ENCODE results near the gene TASP1.
"Not testable (repeated sequence)": the region's sequence is repeated elsewhere in the genome, so short reads cannot be mapped to it uniquely, and the experiment has no call there.

Gene TASP1, protein sequence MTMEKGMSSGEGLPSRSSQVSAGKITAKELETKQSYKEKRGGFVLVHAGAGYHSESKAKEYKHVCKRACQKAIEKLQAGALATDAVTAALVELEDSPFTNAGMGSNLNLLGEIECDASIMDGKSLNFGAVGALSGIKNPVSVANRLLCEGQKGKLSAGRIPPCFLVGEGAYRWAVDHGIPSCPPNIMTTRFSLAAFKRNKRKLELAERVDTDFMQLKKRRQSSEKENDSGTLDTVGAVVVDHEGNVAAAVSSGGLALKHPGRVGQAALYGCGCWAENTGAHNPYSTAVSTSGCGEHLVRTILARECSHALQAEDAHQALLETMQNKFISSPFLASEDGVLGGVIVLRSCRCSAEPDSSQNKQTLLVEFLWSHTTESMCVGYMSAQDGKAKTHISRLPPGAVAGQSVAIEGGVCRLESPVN

DNA sequence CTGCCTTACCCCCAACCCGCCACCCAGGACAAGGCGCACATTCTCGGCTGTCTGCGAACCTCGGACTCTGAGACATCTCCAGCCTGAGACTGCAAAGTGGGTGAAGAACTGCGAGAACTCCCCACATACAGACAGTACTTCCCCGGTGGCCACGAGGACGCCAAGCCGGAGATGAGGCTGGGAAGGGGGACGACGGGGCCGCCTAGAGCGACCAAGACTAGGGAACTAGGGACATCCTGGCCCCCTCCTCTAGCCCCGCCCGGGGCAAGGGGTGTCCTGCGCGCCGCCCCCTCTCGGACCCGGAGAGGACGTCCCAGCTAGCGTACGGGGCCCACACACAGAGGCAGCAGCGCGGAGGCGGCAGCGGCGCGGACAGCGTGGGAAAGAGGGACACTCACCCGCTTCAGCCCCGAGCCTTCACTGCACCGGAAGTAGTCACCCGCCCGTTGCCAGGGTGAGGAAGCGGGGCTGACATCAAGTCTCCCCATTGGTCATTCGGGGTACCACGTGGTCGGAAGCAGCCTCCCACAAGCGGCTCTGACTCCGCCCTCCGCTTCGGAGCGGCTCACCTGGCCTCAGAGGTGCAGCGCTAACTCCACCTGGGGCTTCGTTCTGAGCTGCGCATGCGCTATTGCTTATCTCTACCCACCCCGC lies at the start of gene TASP1:
TASP1 (minus strand) TSS at position 437 of the 654 bp plus-strand sequence. CDS start 8,854 bp downstream, outside the sequence.
- peak; percentile 93 for DNase-seq (ENCODE audit: low read depth)

DNA sequence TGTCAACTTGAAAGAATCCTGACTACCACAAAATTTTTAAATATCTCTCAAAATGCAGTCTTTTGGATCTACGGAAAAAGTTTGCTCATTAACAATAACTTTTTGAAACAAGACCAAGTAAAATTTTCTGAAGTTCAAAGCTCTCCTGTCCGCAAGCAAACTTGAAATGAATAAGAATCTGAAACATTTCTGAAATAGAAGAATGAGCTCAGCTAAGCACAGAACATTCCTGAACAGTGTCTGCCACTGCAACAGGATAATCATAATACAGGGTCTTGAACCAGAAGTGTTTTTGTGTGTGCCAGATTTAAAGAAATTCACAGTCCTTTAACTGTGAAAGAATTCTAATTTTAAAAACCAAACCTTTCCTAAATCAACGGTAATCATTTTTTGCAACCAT lies 49.1 kb upstream of the TASP1 start:
- no peak for DNase-seq (ENCODE audit: low read depth)

DNA sequence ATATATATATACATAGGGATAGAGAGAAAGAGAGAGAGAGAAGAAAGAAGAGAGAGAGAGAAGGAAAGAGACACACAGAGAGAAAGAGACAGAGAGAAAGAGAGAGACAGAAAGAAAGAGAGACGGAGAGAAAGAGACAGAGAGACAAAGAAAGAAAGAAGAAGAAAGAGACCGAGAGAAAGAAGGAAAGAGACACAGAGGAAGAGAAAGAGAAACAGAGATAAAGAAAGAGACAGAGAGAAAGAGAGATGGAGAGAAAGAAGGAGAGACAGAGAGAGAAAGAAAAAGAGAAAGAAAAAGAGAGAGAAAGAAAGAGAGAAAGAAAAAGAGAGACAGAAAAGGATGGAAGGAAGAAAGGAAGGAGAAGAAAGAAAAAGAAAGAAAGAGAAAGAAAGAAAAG lies 46.9 kb upstream of the TASP1 start:
- no peak for DNase-seq (ENCODE audit: low read depth)

DNA sequence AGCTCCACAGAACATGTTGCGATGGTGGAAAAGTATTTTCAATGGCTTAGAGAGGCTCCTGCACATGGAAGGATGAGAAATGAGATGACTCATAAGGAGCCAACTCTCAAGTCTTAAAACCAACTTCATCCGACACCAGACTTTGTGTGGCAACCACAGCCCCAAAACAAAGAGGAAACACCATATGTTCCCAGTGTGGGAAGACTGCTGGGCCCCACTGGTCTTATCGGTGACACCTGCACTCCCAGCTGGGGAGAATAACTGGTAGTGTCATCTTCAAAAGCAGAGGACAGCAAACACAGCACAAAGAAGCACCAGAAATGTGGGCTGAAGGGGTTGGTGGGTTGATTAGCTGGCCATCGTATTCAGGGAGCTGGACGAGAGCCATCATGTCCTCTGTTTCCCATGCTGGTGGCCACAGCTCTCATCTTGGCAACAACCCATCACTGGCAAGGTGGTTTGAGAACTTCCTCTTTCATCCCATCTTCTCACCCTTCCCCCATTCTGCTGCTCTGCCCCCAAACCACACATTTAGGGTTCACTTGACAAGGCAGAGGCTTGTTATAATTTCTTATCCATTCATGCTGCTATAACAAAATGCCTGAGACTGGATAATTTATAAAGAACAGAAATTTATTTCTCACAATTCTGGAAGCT lies 46.0 kb upstream of the TASP1 start:
- DNase-seq (ENCODE audit: low read depth) = no peak

DNA sequence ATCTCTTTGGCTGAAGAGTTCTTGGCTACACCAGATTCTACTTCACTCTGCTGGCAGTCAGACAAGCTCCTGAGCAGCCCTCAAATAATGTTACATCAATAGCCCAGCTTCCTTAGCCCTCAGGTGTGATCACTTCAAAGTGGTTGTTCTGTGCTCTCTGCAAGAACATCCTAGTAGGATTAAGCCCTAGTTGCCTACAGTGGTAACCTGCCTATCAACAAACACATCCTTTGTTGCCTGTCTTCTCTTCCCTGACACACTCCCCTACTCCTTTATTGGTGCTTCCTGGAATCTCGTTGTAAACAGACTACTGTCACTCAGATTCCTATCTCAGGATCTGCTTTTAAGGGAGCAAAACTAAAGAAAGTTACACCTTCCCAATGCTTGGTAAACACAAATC lies 45.1 kb upstream of the TASP1 start:
- no peak for DNase-seq (ENCODE audit: low read depth)

DNA sequence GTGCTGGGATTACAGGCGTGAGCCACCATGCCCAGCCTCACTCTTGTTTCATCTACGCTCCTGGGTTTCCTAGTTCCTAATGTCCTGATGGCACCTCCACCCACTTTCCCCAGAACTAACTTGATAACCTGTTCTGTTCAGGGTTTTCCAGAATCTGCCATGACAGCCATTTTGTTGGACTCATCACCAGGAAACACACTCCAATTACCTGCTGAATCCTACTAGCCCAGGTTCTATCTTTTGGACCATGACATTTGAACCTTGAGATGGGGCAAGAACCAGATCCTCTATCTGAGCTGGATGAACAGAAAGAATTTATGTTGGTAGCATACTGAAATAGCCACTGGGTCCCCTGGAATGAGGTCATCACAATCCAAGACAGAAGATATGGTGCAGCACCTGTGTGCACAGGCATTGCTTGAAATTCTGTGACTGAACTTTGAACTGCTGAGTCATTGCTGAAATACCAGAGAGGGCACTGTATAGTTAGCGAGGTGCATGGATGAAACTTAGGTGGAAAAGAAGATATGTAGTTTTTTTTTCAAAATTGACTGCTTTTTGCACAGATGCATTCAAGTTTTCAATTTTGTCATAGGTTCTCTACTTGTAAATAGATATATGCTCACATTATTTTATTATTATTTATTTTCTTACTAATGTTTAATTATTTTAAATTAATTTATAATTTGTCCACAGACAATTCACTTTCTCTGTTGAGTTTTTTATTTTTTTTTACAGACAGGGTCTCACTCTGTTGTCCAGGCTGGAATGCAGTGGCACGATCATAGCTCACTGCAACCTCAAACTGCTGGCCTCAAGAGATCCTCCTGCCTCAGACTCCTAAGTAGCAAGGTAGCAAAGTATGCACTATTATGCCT lies 42.8 kb upstream of the TASP1 start:
- no peak for DNase-seq (ENCODE audit: low read depth)

DNA sequence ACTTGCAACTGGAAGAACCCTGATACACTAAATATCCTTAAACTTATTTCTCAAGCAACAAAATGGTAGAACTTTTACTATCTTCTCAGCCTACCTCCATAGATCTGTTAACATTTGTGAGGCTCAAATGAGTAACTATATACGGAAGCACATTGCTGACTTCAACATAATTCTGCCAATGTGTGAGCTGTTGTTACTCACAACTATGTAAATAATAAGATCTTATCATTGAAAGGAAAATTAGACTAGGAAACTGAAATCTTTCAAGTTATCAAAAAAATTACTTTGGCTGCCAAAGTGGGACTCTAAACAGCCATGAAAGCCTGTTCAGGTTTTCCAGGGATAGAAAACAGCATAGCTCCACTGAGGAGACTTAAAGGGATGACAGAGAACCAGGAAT lies 40.2 kb upstream of the TASP1 start:
- no peak for DNase-seq (ENCODE audit: low read depth)

DNA sequence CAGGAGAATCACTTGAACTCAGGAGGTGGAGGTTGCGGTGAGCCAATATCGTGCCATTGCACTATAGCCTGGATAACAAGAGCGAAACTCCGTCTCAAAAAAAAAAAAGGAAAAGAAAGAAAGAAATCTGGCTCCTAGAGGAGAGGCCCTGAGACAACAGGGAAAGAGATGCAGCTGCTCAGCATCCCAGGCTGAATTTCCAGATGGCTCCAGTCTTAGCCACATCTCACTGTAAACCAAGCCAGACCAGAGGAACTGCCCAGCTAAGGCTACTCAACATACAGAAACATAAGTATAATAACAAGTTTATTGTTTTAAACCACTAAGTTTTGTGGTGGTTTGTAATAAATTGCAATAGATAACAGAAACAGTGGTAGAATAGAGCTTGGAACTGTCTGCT lies 38.5 kb upstream of the TASP1 start:
- DNase-seq (ENCODE audit: low read depth) = no peak

DNA sequence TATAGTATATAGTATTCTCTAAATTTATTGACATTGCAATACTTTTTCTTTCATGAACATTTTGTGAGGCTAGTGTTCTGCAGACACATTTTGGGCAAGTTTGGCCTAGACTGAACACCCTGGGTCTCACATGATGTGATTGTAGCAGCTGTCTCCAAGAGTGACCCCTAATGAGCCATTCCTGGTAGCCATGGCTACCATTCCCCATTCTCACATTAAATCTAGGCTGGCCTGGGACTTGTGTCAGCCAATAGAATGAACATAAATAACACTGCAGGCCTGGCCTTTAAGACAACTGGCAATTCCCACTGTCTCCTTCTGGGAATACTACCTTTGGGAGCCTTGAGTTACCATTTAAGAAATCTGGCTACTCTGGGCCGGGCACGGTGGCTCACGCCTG lies 38.0 kb upstream of the TASP1 start:
- no peak for DNase-seq (ENCODE audit: low read depth)

DNA sequence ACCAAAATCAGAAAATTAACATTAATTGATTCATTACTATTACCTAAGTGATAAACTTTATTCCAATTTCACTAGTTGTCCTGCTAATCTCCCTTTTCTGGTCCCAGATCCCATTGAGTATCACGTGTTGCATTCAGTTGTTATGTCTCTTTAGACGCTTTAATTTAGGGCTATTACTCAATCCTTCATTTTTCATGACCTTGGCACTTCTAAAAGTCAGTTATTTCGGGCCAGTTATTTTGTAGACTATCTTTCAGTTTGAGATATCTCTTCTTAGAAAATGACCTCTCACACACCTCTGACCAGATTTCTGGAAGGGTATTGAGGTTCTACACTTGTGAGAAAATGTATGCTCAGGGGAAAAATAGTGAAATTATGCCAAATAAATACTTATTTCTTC lies 34.0 kb upstream of the TASP1 start:
- no peak for DNase-seq (ENCODE audit: low read depth)

DNA sequence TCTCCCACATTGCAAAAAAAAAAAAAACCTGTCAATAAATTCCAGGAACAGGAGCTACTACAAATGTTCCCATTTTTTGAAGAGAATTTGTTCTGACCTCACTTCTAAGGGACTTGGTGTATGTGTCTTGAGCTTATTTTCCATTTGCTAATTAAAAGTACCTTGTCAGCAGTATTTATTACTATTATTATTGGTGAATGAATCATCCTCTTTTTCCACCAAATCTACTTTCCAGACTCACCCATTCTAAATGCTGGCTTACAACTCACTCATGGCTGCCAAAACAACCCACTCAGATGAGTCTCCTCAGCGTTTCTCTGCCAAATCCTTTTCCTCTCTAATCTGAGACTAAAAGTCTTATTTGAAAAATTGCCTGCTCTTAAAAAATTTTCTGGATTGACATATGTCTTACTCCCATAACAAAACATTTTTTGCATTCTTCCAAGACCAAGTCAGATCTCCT lies 33.2 kb upstream of the TASP1 start:
- no peak for DNase-seq (ENCODE audit: low read depth)

DNA sequence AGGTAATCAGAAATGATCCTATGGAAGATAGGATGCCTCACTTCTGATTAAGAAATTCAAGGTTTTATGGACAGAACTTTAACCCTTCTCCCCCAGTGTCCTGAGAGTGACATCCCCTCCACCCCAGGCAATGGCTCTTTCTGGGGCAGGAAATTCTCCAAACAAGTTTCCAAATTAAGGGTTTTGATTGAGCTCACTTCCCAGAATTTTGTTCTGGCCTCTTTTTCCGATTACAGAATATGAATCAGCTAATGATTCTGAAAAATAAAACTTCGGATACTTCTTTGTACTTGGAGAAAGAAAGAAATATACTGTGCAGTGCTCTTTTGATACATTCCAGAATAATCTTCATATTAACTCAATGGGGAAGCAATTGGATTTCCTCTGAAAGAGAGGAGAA lies 32.8 kb upstream of the TASP1 start:
- no peak for DNase-seq (ENCODE audit: low read depth)

DNA sequence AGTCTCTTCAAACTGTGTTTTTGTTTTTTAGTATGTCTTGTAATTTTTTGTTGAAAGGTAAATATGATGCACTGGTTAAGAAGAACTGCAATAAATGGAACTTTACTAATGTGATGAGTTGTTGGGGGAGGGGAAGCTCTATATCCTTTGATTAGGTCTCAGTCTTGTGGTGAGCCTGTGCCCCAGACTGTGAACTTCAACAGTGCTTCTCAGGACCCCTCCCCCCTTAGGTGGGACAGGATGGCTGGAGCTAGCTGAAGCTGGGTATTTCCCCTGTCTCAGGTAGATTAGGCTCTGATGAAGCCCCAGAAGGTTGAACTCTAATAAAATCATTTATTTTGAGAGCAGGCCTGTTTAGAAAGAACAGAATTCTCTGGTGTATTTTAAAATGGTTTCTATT lies 31.4 kb upstream of the TASP1 start:
- DNase-seq (ENCODE audit: low read depth) = no peak

DNA sequence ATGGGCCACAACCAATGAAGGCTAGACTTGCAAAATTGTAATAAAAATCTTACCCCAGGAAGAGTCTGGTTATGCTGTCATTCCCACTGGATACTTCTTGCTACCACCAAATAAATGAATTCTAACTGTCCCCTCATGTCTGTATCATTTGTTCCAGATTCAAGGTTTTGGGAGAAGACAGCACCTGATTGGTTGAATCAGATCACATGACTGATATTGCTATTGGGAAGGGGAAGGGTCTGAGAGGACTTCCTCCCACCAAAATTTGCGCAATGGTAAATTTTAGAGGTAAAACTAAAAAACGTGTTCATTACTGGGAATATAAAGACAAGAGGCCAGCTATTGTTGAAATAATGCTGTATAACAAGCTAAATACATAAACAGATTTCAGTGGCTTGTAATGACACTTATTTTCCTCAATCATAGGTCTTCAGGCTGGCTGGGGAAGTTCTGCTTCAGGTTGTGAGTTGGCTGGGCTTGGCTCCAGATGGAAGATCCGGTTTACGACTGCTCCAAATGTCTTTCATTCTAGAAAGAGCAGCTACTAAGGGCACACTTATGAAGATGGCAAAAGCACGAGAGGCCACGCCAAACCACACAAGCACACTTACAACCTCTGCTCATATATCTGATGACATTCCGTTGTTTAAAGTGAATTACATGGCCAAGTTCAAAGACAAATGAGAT lies 27.1 kb upstream of the TASP1 start:
- DNase-seq (ENCODE audit: low read depth) = no peak

DNA sequence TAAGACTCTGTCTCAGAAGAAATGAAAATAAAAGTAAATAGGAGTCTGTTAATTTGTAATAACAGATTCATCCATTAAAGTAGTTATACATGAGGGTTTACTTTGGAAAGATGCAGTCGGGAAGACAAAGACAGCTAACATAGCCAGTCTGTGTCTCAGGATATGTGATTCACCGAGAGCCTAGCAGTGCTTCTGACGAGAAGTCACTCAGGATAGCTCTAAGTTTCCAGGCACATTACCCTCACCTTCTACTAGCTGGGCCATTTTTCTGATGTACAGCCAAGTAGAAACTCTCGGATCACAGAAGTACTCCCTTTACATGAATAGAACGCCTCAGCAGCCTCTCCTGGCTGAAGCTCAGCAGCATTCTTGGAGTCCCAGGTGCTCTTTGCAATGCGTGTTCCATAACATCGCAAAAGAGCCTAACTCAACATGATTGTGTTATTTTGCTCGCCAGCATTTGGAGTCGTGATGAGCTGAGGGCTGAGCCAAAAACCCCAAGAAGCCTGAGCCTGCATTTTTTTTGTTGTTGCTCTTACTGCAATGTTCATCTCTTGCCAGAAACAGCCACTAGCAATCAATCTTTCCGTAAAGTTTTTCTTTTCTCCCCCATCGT lies 22.4 kb upstream of the TASP1 start:
- DNase-seq (ENCODE audit: low read depth) = no peak

DNA sequence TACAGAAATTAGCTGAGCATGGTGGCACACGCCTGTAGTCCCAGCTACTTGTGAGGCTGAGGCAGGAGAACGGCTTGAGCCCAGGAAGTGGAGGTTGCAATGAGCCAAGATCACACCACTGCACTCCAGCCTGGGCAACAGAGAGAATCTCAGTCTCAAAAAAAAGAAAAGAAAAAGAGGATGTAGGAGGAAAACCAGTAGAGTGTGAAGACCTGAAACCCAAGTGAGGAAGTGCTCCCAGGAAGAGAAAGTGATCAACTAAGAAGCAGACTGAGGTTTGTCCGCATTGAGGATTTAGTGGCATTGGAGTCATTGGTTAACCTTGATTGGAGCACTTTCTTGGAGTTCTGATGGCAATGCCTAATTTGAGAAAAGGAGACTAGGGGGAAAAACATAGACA lies 20.6 kb upstream of the TASP1 start:
- no peak for DNase-seq (ENCODE audit: low read depth)

DNA sequence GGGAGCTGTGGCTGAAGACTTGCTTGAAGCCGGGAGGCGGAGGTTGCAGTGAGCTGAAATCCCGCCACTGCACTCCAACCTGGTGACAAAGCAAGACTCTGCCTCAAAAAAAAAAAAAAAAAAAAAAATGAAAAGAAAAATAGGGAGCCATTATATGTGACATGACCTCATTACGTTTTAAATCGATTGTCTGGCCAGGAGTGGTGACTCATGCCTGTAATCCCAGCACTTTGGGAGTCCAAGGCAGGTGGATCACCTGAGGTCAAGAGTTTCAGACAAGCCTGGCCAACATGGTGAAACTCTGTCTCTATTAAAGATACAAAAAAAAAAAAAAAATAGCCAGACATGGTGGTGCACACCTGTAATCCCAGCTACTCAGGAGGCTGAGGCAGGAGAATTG lies 19.3 kb upstream of the TASP1 start:
- not testable (repeated sequence) for DNase-seq (ENCODE audit: low read depth)

DNA sequence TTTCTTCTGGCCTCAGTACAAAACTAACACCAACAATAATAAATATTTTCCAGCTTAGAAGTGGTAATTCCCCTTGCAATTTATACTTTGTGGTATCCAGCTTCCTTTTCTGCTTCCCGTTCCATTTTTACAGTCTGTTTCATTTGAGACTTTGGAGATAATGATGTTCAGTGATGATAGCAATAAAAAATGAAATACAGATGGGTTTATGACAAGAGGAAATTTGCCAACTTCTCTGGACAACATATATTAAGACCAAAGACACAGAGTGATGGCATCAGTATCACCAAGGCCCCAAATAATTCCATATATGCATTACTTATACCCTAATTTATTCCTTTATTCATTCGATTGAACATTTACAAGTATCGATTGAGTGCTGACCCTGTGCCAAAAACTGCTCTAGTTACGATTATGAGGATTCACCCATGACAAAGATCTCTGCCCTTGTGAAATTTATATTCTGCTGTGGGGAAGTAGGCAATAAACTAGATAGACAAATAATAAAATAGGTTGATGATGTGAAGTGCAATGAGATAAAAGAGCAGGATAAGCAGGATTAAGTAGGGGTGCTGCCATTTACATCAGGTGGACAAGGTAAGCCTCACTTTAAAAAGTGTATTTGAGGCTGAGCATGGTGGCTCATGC lies 18.1 kb upstream of the TASP1 start:
- DNase-seq (ENCODE audit: low read depth) = no peak

DNA sequence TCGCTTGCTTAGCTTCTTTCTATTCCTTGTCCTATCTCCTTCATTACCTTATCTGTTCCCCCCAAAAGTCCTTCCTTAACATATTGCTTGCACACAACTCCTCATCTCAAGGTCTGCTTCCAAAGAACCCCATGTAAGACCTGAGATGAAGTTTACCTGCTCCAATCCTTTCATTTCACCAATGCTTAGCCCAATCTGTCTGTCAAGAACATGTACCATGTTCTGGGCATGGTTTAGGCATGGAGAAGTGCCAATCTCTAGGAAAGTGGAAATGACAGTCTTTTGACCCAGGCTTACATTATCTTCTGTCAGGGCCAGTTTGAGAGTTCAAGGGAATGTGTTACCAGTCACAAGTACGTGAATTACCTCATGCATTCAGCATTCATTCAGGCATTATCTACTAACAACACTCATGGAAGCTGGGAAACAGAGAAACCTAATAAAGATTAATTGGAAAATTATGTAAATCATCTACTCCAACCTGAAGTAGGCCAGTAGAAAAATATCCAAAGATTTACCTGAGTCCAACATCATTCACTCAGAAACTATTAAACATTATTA lies 15.8 kb upstream of the TASP1 start:
- DNase-seq (ENCODE audit: low read depth) = no peak

DNA sequence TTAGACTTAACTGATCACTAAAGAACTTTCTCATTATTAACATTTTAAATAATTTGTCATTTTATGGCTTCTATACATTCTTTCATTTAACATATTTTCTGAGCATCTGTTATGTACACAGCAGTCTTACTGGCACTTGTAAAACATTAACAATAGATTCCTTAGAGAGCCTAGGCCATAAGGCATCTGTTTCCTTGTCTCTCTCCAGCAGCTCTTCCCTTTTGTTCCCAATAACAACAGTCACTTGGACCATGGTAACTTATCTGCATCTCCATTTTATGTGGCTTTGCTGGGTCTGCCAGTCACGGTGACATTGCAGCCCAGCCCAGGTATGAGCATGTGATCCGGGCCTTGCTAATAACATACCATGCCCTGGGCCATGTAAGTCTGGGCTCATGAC lies 11.7 kb upstream of the TASP1 start:
- DNase-seq (ENCODE audit: low read depth) = no peak

All from activated T-helper 1 cell treated with Interleukin-2 at 50 U/mL for 16 hours (primary cell).